NCI-H345 treated with DMSO at 0.1 percent for 48 hours (cell line): ENCODE measurements around the gene WDR83.
"Not testable (repeated sequence)": the region's sequence is repeated elsewhere in the genome, so short reads cannot be mapped to it uniquely, and the experiment has no call there.

Source experiments
- DNase-seq: peaks from one replicate; lab custom pipeline; 2025; ENCODE audit not compliant: unreplicated experiment; lab: John Stamatoyannopoulos, UW

The WDR83 gene

GRCh38 chr19:12681074-12681987 is 14.7 kb downstream of the WDR83 start, which contains the start of gene DHPS:
Gene DHPS, minus strand, starts transcription at chr19:12681880. Its CDS starts 114 bp downstream, at chr19:12681766.
- DNase-seq: peak; percentile 63

DNA sequence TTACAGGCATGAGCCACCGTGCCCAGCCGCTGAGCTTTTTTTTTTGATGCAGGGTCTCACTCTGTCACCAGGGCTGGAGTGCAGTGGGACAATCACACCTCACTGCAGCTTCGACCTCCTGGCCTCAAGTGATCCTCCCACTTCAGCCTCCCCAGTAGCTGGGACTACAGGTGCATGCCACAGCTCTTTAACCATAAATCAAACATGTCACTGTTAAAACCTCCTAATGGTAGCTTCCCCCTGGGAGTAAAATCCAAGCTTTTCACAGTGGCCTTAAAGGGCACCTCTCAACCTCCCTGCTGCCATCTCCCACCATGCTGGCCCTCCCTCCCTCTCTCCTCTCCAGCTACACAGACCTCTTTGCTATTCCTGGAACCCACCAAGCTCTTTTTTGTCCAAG is 19.2 kb downstream of the WDR83 start:
- no peak for DNase-seq

DNA sequence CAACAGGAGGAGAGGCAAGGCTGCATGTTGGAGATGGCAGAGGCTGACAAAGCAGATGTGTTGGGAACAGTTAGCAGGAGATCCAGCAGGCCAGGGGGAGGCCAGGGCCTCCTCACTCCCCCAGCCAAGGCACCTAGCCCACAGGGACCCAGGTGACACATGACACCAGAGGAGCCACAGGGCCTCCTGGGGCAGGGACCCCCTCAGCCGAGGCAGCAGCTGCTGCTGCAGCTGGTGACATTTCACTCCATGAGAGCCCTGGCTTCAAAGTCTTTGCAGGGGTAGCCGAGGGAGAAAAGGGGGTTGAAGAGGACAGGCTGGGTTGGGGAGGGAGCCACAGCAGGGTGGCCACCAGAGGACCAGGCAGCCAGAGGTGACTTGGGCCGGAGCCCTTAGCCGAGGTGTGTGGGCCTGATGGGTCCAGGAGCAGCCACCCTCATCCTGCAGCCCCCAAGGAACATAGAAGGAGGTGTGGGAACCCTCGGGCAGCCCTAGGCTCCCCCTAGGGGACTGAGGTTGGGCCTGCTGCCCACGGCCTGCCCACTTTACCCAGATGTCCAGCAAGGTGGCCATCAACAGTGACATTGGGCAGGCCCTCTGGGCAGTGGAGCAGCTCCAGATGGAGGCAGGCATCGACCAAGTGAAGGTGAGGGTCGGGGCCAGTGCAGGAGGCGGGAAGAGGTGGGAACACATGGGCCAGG is 21.0 kb downstream of the WDR83 start, which contains the start of gene GNG14:
Gene GNG14, plus strand, starts transcription at position 503 of the 701 bp plus-strand sequence. Its CDS starts 51 bp downstream, at position 554.
- DNase-seq: no peak

DNA sequence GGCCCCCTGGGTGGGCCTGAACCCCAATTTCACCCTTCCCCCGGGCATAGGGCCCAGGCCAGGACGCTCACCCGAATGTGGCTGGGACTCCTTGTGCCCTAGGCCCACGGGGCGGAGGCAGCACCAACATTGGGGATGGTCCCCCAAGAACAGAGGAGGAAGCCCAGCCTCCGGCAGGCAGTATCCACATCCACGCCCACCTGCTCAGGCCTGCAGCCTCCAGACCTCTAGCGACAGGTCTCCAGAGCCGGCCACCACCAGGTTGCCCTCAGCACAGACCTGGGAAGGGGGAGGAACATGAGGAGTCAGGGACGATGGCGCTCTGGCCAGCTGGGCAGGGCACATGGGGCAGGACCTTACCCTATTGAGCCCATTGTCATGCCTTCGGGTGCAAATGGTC is 22.4 kb downstream of the WDR83 start:
- no peak for DNase-seq

DNA sequence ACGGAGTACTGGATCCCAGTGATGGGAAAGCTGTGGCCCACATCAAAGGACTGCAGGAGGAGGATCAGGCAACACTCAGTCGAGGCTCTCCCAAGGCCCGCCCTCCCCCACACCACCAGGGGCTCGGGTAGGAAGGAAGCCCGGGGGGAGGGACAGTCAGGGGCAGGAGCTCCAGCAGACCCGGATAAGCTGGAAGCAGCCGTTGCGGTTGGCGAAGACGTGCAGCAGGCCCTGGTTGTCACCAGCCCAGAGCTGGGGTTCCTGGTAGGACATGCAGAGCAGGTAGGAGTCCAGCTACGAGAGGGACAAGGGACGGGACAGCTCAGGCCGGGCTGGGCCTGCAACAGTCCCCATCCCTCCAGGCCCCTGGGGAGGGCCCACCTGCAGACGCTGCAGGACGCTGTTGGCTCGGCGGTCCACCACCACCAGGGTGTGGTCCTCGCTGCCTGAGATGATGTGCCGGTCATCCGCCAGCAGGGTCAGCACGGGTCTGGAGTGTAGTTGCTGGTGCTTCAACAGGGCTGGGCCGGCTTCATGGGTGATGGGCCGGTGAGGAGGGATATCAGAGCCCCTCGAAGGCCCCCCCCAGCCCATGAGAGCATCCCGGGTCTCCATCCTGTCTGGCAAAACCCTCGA is 23.1 kb downstream of the WDR83 start:
- no peak for DNase-seq

DNA sequence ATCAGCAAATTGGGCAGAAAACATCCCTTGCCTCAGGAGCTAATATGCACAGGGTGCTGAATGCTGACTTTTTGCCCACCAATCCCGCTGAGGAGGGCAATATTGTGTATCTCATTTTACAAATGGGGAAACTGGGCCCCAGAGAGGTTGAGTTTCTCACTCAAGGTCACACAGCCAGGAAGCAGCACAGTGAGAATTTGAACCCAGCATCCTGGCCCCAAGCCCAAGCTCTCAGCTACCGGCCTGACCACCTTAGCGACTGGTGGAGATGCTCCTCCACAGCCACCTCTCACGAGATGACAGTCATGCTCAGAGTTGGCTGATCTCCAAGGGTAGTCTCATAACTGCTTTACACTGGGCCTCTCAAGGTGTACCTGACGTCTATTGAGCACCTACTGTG is 26.4 kb downstream of the WDR83 start:
- no peak for DNase-seq

DNA sequence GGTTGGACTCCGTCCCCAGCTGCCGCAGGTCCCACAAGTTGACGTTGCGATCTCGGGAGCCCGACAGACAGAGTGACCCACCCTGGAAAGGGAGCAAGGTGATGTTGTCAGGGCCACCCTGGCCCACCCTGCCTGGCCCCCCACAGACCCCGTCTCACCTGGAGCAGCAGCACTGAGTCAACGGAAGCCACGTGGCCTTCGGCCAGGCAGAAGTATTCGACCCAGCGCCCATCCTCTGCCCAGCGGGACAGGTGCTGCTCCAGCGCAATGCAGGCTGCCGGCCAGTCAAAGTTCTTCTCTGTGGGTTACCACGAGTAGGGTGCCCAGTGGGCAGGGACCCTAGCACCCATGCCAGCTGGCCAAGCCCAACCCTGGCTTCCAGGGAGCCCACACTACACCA is 28.0 kb downstream of the WDR83 start:
- no peak for DNase-seq

DNA sequence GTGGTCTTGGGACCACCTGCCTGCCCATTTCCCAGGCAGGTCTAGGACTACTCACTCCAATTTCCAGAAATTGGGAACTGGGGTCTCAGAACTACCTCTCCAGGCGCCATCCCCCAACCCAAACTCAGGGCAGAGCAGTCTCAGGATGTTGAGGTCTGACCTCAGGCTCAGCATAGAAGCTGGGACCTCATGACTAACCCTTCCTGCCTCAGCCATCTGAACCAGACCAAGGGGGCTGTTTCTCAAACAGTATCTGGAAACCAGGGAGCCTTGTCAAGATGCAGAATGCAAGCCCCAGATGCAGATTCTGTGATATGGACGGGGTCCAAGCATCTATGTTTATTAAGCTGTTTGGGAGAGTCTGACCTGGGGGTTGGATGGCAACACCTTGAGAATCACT is 28.5 kb downstream of the WDR83 start:
- no peak for DNase-seq

DNA sequence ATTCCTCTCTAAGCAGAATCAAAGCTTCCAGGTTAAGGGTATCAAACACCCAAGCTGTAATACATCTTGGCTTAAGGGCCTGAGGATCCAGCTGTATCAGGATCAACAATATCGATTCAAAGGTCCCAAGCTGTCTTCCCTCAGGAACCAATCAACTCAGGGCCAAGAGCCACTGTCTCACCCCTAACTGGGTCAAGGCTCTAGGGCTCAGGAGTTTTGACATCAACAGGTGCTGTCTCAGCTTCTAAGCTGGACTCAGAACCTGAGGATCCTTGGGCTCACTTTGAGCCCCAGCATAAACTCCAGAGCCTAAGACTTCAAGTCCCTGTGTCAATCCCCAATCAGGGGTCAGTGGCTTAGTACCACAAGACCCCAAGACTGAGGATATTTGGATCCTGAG is 28.9 kb downstream of the WDR83 start:
- DNase-seq: no peak

- DNase-seq: no peak
Measured at GRCh38 chr19:12695997-12696365, 29.4 kb downstream of the WDR83 start.

- peak; percentile 17 for DNase-seq
Measured at GRCh38 chr19:12696366-12697335, 30.0 kb downstream of the WDR83 start, which contains the start of gene FBXW9. Gene FBXW9, minus strand, starts transcription at chr19:12696631. Its CDS starts 50 bp downstream, at chr19:12696581.

- DNase-seq: not testable (repeated sequence)
Measured at GRCh38 chr19:12697425-12697824, 30.8 kb downstream of the WDR83 start.

DNA sequence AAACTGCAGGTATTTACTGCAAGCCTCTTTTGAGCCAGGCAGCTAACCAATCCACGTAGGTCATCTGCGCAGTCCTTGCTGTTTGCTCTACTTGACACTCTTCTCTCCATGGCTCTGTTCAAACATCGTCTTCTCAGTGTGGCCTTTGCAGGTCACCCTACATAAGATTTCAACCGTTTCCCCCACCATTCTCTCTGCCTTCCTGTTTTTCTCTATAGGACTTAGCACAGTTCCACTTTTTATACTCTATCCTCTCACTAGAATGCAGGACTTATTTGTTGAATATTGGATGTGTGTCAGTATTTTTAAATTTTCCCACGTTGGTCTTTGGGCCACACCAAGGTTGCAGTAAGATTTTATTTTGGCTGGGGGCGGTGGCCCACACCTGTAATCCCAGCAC is 31.5 kb downstream of the WDR83 start:
- no peak for DNase-seq

DNA sequence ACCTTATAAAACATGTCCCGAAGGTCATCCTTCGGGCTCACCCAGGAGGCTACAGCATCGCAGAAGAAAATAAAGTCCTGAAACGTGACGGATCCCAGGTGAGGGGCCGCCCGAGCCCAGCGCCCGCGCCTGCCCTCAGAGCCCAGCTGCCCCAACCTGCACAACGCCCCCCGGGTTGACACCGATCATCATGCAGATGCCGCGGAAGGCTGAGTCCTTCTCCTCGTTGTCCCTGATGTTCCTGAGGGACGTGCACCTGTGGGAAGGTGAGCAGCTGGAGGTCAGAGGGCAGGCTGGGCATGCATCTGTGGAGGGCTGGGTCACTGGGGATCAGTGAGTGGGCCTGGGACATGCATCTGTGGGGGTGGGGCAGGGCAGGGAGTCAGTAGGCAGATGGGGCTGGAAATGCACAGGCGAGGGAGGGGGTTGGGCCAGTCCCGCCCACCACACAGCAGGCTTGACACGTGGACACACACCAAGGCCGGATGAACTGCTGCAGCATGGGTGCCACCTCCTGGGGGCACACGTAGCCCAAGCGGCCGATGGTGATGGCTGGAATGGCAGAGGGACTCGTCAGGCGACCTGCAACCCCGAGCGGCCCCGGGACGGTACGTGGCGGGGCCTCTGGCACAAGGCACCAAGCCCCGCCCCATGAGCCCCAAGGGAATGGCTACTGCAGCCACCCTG is 35.1 kb downstream of the WDR83 start:
- DNase-seq: no peak

DNA sequence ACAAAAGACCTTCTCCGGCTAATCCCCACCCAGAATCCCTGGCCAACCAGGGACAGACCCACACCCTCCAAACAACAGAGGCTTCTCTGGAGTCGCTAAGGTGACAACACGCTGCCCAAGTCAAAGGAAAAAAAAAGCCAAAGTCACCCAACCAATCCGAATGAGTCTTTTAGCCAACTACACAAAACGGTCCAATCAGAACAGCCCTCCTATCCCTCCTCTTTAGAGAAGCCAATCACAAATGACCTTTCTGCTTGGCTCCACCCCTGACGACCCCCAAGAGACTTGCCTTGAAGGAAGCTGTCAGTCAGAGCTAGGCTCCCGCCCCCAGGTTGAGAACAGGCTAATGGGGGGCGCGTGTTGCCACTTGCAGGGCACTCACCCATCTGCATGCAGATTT is 36.4 kb downstream of the WDR83 start:
- no peak for DNase-seq

GRCh38 chr19:12705169-12705568 is 38.6 kb downstream of the WDR83 start:
- DNase-seq: no peak

GRCh38 chr19:12705654-12706331 is 39.2 kb downstream of the WDR83 start:
- DNase-seq: no peak

DNA sequence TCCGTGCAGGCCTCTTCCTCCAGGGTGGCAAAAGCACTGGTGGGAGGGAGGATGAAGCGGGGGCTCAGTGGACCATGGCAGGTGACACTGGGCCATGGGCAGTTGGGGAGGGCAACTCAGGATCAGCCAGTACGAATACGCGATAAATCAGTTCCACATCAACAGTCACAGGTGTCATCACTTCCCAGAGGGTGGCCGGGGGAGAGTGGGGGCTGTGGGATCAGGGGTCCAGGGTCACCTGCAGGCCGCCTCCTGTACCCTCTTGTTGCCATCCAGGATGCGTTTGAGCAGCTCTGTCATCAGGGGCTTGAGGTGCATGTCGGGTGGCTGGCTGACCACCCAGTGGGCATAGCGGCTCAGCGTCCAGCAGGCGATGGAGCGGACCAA is 39.7 kb downstream of the WDR83 start:
- DNase-seq: no peak

GRCh38 chr19:12708641-12709040 is 42.0 kb downstream of the WDR83 start:
- DNase-seq: no peak
